HG02970 (cell line): ENCODE measurements around the gene SH3RF3.

Source experiments
- ATAC-seq: cut with Tn5 transposase; IDR thresholded peaks from one replicate; pipeline ENCODE4 v1.9.1; 2021; ENCODE audit warnings: mild to moderate bottlenecking, moderate library complexity, moderate number of reproducible peaks; ENCODE audit not compliant: unreplicated experiment, low FRiP score

Gene SH3RF3

DNA sequence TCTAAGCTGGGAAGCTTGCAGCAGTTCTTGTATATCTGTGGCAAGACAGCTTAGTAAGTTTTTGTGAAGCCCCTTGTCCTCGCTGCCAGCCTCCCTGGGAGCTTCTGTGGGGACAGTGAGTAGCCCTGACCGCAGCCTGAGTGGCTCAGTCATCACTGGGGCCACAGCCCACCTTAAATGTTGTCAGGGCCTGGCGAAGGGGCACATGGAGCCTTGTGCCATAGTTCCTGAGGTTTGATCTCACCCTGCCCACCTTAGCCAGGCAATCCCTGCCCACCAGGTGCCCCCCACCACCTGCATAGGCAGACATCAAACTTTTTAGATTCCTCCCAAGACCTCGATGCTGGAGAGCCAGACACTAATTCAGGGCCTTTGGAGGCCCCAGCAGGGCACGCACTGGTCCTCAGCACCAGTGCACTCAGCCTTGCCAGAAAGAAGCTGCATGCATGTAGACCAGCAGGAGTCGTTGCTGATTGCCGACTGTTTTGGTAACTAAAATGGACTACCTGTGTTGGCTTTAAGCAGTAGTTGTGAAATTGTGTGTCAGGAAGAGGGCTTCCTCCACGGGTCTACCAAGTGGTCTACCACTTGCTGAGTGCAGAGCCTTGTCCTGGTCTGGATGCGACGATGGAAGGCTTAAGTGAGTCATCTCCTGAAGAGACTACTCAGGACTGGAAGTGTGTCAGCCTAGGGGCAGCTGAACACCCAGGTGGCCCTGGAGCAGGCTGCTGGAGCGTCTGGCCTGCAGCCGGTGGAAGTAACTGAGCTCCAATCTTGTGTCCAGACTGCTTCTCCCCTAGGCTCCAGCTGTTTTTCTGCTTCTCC lies 251.7 kb downstream of the SH3RF3 start:
- ATAC-seq = no peak

DNA sequence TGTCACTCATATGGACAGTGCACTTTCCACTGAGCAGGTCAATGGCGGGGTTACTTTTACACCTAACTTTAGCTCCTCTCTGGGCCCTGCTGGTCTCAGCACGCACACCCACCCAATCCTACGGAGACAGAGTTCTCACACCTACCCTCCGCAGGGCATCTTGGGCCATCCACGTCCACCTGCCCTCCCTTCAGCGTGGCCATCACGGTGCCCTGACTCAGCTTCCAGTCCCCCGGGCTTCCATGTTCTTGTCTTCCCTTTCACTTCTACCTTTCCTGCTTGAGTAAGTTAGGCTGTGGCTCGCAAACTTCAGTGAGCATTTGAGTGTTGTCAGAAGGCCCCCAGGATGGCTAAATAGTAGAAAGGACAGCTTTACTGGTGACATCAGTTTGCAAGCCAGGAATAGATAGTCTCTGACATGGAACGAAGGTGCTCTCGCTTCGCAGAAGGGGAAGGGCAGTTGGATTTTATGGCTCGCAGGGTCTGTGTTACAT lies 252.4 kb downstream of the SH3RF3 start:
- no peak for ATAC-seq

DNA sequence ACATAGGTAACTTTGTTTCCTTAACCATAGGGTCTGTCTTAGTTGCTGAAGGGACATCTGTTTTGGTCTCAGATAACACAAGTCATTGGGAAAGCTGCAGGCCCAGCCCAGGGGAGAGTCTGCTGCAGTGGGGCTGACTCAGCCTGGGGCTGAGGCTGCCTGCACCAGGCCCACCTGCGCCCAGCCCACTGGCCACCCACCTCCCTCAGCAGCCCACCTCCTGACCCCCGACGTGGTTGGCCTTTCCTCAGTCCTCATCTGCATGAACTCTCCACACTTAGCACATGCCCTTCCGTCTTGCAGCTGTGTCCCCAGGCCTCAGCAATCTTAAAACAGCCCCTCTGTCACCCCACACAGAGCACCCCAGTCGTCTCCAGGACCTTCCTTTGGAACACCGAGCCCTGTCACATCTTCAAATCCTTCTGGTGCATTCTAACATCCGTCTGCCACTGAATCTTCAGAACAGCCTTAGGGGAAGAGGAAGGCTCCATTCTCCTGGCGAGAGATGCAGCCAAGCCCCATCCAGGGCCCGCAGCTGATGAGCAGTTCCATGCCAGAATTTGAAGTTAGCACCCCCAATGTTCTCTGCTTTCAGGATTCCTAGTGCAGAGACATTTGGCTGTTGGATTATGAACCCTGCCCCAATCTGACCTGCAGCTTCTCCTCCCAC lies 253.4 kb downstream of the SH3RF3 start:
- ATAC-seq = no peak

DNA sequence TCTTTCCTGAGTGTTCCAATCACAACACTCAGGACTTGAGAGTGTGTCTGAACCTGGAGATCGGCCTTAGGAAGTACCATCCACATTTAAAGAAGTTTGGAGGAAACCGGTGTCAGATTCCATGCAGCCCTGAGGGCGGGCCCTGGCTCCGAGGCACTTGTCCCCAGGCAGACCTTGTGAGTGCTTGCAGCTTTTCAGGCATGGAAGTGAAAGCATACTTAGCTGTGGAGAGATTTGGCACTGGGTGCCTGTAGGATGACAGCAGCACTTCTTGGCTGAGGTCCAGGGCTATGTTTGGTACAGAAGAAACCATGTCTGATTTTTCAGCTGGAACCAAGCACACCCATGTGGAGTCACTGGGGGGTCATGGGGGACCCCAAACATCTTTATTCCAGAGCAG lies 253.9 kb downstream of the SH3RF3 start:
- ATAC-seq = no peak

DNA sequence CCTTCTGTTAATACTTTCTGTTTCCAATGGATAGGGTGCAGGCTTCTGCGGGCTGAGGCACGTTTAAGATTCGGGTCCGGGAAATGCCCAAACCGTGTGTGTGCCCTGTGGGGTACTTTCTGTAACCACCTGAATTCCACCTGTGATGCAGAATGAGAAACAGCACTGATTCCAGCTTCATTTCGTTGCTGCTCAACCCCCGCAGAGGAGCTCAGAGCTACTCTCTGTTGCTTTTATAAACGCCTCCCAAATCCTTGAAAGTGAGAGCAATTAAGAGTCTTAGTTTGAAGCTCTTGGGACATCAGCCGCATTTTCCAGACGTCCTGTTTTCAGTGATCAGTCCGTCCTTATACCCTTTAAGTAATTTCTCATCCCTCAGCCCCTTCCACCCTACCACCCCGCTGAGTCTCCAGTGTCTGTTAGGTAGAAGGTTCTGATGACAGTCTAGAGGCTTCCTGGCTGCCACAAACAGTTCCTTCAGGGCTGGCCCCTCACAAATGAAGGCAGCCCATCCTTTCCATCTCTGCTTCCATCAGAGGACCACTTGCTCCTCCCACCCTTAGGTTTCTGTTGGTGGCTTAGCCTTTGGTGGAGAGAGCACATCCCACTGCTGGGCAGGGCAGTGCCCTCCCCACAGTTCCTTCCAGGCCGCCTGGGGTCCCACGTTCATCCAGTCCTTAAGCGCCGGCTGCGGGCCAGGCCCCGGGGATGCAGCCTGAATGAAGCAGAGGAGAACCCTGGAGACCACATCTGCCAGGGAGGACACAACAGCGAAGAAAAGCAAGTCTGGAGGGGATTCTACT lies 254.7 kb downstream of the SH3RF3 start:
- ATAC-seq = no peak

DNA sequence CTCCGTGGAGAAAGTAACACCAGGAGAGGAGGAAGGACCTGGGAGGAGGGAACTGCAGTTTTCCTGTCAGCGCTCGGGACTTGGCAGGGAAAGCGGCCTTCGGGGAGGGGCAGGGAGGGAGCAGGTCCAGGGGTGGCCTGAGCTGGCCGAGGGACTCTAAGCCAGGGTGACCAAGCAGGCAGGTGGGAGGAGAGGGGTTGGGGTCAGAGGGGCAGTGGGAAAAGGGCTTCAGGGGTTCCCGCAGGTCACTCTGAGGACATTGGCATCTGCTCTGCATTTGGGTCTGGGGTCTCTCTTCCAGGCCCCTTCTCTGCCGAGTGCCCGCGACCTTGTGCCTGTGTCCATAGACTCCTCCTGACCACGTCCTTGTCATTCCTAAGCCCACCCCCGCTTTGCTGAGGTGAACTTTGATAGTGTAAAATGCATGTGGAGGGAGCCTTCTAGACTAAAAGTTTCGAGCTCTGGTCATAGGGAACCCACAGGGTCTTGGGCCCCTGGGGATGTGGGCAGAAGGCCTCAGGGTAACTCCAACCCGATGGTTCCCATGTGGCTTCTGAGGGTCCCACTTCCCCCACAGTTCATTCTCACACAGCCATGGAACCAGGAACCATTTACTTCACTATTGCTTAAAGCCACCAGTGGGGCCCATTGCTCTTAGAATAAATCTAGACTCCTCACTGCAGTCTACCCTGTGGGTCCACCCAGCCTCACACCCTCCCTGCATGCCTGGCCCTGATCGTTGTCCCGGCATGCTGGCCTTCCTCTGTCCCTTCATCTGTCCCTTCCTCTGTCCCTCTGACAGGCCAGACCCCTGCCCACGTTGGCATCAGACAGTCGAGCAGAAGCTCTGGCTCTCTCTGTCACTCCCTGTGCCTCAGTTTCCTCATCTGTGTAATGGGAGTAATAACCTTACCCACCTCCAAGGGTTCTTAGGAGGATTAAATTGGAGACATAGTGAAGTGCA lies 255.6 kb downstream of the SH3RF3 start:
- ATAC-seq = no peak

DNA sequence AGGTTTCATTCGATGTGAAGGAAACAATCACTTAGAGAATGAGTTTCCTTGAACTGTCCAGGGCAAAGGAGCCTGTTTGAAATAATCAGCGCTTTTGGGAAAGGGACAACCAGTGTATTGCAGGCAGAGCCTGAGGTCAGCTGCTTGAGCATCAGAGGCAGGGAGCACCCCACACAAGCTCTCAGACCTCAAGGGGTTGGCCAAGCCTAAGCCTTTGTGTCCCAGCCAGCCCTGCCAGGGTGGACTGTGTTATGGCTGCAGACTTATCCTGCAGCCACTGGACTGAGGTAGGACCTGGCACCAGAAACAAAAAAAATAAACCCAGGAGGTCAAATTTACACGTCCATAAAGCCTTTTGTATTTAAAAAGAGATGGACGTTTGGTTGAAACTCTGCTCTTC lies 256.5 kb downstream of the SH3RF3 start:
- ATAC-seq = no peak

DNA sequence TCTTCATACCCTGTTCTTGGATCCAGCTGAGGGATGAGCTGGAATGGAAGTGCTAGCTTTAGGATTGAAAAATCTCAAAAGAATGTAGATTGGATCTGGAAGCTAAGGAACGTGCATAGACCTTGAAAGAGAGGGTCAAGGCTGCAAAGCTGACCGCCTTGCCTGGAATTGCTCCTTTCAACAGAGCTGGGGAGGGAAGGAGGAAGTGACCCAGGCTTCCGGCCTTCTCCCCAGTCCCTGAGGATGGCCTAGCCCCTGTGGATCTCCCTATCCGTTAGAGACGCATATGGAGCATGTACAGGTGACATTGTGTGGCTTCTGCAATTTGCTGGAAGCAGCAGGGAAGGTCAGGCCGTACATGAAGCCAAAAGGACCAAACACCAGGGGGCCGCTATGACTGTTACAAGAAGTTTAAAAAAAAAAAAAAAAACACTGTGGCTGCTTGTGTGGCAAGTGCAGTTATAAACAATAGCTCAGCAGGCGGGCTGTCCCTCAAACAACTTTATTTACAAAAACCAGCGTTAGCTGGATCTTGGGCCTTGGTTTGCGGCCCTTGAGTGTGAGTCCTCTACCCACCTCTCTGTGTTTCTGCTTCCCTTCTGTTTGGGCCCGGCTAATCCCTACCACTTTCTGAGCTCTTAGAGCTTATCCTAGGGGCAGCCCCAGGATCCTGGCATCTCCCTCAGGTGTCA lies 257.1 kb downstream of the SH3RF3 start:
- no peak for ATAC-seq

DNA sequence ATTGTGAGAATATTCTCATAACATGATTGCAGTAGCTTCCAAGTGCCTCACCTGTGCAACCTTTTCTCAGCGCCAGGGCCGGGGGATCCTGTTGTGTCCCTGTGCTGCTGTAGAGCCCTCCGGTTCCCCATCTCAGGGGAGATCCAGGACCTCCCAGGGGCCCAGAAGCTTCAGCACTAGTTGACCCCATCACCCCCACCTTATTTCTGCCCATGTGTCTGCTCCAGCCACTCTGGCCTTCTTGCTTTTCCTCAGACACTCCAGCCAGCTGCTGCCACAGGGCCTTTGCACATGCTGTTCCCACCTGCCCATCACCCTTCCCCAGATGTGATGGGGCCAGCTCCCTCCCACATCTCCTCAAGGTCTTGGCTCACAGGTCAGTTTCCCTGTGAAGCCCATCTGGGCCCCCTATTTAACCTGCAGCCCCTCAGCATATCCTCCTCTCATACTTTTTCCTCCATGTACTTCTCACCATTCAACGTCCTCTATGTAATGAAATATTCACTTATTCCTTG lies 258.3 kb downstream of the SH3RF3 start:
- ATAC-seq = no peak

DNA sequence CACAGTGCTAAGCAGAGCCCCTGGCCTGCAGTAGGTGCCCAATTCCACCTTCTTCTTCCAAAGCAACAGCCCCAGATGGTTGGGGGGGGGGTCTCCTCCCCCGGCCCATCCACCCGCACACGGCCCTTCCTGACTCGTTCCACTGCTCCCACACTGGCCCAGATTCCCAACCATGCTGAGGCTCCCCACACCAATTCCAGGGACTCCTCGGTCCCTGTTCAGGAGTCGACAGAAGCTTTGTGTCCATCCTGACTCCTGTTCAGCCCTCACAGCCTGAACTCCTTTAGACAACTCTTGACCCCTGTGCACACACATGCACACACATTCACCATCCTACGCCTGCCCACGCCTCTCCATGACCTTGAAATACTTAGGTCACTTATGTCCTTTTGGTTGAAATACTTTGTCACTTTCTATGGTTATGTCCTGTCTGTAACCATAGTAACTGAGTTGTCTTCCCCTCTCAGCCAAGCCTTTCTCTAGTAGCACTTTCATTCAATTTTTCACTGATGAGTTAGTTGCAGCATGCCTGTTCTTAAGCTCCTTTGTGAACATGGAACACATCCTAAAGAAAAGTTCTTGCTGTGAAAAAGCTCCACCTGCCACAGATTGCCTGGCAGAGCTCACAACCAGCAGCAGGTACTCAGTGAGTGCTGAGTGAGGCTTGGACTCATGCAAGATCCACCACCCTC lies 258.9 kb downstream of the SH3RF3 start:
- ATAC-seq = no peak

DNA sequence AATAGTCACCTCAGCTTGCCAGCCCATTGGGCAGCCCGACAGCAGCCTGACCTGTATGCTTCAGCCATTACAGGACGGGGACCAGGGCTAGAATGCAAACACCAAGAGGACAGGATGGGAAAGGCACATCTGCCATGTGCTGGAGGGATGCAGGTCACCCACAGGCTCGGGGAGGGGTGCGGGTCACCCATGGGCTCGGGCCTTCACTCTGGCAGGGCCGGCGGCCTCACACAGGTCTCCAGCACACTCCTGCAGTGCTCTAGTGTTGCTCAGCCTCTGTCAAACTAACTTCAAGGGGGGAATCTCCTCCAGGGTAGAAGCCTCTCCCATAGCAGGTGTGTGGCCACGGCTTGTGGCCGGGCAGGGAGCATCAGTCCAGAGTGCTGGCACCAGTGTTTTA lies 262.2 kb downstream of the SH3RF3 start:
- no peak for ATAC-seq

DNA sequence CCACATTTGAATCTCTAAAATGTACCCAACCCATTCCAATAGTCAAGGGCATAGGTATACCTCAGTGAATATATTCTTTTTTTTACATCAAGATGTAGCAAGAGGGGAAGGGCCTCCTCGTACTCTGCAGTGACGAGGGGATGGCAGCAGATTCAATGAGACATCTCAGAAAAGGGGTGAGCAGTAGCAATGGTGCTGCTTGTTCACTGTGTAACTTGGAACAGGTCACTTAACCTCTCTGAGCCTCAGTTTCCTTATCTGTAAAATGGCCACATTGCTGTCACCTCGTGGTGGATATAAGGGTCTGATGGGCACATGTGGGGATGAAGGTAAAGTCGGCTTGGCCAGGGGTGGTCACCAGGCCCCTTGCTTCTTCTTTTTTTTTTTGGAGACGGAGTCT lies 263.1 kb downstream of the SH3RF3 start:
- no peak for ATAC-seq

DNA sequence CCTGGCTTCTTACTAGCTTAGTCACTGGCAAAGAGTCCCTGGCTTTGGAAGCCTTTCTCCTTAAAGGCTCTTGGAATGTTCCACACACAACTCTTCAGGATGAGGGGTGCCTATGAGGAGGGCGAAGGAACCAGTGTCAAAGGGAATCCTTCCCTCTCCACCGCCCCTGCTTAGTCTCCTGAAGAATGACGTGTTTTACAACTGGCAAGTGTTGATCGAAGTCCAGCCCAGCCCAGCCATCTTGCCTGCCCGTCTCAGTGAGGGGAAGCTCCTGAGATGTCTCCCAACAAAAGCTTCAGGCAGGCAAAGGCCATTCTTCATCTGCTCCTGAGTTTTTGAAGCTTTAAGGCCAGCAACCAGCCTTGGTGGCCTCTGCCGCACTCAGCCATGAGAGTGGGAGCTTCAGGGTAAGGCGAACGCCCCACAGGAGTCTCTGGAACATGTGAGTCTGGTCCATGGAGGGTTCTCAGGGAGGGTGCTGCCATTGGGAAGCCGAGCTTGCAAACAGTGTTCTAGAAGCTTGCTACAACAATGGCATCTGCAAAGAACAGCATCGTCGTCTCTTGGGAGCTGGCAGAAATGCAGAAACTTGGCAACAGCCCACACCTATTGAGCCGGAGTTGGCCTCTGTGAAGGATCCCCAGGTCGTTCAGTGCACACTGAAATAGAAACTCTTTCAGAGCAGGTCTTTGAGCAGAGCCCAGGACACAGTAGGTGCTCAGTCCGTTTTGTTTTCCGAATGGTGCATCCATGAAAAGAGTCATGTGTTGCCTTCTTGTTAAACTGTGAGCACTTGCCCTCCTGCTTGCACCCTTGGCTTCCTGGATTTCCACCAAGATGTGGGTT lies 264.0 kb downstream of the SH3RF3 start:
- no peak for ATAC-seq

DNA sequence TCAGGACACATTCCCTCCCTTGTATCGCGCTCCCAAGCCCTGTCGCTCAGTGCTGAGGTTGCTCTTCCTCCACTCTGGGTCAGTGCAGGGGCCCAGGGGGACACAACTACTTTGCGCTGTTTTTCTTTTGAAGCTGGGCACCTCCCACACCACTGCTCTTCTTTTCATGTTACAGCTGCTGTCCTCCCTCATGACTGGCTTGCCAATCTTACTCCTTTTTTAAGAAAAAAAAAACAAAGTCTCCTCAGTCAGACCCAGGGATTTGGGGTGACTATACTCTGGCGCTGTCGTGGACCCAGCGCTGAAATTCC lies 264.6 kb downstream of the SH3RF3 start:
- no peak for ATAC-seq

DNA sequence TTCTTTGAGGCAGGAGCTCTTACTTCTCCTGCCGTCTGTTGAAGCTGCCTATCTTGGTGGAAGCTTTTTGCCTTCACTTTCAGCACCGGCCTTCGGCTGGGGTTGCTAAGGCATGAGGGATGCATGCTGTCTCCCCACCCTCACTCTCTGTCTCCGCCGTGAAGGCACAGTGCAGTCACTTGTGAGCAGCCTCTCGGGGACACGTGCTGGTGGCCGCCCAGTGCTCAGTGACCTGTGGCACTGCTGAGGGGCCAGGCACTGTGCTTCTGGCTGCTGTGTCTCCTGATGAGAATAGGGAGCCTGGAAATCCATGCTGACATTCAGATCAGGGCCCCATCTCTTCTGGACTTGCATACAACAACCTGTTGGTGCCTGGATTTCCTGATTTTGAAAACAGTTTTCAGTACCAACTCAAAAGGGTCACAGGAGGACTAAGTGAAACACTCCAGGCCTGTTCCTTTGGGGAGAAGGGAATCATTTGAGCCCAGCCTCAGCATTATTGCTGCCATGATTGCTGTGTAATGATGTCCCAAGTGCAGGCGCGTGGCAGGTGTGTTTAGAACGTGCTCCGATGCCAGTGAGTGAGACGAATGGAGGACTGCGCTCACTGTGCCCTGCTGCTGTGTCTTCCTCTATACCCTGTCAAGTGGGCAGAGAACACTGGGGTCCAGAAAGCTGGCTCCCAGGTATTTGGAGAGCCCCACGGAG lies 266.6 kb downstream of the SH3RF3 start:
- no peak for ATAC-seq

DNA sequence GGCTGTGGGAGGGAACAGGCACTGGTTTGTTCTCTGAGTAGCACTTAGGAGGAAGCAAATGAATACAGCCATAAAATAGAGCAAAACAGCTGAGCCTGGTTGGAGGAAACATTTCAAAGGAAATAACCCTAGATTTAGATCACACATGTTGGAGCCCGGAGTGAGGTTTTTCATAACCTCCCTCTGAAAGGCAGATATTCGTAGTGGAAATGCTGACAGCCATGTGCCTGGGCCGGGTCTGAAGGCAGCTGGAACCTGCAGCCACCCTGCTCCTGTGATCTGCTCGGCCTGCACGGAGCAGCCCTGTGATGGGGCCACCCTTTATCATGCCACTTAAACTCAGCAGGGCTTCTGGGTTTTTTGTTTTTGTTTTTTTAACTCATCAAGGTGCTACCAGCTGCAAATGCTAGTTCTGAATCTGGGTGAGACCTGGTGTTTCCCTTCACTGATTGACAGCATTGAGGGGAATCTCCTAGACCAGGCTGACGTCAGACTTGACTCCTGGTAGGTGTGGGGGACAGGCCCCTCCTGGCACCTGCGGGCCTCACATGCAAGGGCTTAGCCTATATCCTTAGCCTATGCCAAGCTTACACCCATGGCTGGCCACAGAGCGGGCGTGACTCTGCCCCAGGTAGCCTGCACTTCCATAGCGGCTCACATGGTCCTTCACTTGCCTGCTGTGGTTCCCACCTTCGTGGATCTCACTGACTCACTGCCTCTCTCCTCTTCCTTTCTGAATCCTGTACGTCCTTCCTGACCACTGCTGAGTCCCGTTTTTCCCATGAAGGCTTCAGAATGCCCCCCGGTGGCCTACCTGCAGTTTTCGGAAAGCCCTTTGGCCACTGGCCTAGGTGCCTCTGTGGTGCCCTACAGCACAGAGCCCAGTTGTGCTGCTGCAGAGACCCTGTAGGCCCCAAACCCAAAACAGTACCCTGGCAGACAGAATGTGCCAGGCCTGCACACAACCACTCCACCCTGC lies 267.5 kb downstream of the SH3RF3 start:
- no peak for ATAC-seq
